ENCODE data around the gene ENTPD1.
"Not testable (repeated sequence)": the region's sequence is repeated elsewhere in the genome, so short reads cannot be mapped to it uniquely, and the experiment has no call there.

Gene ENTPD1

DNA sequence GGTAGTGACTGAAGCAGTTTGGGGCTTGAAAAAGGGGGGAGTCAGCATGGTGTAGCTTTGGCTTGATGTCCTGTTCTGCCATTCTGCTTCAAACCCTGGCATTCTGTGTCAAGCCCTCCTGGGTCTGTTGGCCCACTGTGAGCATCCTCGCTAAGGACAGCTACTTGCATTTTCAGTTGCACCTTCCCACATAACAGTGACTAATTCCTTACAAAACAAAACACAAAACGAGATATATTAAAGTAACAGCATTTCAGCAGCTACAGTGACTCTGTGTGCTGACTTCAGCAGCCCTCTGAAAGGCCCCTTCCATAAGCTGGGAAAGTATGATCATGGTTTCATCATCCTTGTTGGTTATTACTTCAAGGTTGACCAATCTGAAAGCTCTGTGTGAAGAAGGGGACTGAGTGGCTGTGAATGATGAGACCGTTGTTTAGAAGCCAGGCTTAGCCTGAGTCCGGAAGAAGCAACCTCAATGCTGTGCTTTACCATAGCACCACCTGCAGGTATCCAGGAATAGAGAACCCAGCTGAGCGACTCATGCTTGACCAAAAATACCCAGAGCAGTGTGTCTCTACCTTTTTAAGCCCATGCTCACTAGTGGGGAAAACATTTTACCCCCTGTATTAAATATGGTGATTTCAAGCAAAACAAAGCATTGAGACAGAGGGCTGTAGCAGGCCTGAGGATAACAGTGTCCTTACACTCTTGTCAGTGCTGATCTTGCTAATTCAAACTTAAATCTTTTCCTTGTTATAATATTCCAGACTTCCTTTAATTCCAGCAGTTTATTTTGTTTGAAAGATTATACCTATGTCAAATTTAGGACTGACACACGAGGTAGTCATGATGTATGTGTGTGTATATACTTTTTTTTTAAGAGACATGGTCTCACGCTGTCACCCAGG is 109.2 kb downstream of the ENTPD1 start:
- DNase-seq (ENCODE audit: low spot score): peak; percentile 24

DNA sequence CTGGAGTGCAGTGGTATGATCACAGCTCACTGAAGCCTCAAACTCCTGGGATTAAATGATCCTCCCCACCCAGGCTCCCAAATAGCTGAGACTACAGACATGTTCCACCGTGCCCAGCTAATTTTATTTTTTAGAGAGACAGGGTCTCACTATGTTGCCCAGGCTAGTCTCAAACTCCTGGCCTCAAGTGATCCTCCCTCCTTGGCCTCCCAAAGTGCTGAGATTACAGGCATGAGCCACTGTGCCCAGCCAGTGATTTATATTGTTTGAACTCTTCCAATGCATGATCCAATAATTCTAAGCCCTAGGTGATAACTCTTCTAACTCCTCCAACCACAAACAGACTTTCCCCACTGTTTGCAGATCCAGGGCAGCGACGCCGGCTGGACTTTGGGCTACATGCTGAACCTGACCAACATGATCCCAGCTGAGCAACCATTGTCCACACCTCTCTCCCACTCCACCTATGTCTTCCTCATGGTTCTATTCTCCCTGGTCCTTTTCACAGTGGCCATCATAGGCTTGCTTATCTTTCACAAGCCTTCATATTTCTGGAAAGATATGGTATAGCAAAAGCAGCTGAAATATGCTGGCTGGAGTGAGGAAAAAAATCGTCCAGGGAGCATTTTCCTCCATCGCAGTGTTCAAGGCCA is 110.0 kb downstream of the ENTPD1 start:
- no peak for DNase-seq (ENCODE audit: low spot score)

DNA sequence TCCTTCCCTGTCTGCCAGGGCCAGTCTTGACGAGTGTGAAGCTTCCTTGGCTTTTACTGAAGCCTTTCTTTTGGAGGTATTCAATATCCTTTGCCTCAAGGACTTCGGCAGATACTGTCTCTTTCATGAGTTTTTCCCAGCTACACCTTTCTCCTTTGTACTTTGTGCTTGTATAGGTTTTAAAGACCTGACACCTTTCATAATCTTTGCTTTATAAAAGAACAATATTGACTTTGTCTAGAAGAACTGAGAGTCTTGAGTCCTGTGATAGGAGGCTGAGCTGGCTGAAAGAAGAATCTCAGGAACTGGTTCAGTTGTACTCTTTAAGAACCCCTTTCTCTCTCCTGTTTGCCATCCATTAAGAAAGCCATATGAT is 110.5 kb downstream of the ENTPD1 start:
- no peak for DNase-seq (ENCODE audit: low spot score)

DNA sequence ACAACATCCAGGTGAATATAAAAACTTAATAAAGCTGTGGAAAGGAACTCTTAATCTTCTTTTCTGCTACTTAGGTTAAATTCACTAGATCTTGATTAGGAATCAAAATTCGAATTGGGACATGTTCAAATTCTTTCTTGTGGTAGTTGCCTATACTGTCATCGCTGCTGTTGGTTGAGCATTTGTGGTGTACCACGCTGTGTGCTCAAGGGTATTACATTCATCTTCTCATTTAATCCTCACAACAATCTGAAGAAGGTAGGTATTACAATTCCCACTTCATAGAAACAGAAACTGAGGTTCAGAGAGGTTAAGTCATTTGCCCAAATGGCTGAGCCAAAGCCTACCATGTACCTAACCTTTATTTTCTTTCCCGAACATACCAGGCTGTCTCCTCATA is 111.9 kb downstream of the ENTPD1 start:
- DNase-seq (ENCODE audit: low spot score): no peak

DNA sequence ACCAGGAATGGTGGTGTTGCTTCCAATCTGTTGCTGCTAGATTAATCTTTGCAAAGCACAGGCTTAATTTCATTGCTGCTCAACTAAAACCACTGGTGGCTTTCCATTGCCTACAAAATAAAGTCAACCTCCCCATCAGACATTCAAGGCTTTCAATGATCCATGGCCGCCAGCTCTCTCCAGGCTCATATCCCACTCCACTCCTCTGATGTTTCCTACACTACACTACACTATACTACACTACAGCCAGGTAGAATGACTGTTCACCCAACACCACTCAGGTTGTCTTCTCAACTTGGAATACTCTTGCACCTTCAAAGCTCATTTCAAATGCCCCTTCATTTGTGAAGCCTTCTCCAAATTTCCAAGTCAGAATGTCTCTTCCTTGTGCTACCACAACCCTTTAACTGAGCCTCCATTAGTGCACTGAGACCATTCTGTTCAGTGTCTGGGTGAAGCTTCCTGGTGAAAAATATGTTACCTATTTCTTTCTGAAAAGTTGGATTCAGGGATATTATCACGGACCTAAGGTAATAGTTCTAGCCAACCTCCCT is 116.3 kb downstream of the ENTPD1 start:
- no peak for DNase-seq (ENCODE audit: low spot score)

DNA sequence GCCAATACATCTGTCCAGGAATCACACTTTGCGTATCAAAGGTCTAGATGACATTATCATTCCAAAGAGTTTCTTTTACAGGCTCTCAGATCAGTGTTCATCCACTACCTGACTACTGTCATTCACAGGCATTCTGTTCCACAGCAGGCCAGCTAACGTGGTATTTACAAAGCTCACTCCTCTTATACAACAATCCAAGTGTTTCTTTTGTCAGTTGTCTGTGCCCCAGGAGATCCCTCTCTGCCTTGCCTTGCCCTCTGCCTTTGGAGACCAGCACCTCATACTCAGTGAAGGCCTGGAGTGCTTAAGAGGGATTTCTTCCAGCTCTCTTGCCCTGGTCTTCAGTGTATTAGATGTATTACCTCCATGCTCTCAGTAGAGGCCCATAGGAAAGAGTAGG is 117.2 kb downstream of the ENTPD1 start:
- DNase-seq (ENCODE audit: low spot score): no peak

DNA sequence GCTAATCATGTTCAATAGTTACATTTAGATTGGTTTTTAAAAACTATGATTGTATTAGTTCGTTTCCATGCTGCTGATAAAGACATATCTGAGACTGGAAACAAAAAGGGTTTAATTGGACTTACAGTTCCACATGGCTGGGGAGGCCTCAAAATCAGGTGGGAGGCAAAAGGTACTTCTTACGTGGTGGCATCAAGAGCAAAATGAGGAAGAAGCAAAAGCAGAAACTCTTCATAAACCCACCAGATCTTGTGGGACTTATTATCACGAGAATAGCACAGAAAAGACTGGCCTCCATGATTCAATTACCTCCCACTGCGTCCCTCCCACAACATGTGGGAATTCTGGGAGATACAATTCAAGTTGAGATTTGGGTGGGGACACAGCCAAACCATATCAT is 117.7 kb downstream of the ENTPD1 start:
- DNase-seq (ENCODE audit: low spot score): no peak

DNA sequence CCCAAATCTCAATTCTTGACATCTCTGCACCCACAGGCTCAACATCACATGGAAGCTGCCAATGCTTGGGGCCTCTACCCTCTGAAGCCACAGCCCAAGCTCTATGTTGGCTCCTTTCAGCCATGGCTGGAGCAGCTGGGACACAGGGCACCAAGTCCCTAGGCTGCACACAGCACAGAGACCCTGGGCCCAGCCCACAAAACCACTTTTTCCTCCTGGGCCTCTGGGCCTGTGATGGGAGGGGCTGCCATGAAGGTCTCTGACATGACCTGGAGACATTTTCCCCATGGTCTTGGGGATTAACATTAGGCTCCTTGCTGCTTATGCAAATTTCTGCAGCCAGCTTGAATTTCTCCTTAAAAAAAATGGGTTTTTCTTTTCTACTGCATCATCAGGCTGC is 118.8 kb downstream of the ENTPD1 start:
- DNase-seq (ENCODE audit: low spot score): not testable (repeated sequence)

DNA sequence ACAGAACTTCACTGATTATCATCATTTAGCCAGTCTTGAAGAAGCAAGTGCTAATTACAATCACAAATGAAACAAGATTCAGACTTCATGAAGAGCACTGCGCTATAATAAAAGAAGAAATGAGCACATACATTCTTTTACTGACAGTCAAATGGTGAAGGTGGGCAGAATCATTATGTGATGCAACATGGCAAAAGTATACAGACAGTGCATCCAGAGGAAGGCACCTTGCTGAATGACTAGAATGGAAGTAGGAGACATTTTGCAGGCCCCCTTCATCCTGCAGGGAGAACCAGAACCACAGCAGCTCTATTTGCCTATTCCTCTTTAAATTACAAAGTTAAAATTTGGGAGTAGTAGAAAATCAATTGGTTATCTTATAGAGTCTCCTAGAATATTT is 120.8 kb downstream of the ENTPD1 start:
- DNase-seq (ENCODE audit: low spot score): no peak

DNA sequence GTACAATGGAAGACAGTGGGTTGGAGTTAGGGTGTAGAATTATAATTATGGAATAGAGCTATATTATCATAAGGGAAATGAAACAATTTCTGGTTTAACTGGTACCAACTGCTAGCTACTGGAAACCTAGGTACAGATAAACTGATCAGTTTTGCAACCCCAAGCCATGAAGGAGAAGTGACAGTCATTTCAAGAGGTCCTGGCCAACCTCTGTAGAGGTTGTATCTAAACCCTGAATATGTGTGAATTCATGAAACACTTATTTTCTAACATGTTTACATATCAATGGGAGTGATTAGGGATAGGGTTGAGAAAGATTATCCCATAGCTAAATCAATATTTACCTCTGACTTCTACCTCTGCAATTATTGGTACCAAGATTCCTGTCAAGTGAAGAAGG is 121.9 kb downstream of the ENTPD1 start:
- DNase-seq (ENCODE audit: low spot score): no peak

DNA sequence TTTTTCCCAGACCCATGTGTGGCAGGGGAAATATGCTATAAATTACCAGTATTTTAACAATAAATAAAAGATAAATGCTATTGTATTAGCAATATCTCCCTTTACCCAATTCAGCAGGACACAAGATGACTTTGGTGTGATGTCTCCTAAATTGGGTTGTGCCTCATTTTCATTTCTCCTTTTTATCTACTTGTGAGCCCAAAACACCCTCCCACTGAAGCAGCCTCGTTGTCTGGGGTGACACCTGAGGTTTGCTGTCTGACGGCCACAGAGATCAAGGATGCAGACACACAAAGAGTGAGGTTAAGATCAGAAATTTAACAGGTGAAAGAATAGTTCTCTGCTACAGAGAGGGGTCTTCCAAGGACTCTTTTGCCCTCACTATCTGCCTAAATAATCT is 124.7 kb downstream of the ENTPD1 start:
- no peak for DNase-seq (ENCODE audit: low spot score)

DNA sequence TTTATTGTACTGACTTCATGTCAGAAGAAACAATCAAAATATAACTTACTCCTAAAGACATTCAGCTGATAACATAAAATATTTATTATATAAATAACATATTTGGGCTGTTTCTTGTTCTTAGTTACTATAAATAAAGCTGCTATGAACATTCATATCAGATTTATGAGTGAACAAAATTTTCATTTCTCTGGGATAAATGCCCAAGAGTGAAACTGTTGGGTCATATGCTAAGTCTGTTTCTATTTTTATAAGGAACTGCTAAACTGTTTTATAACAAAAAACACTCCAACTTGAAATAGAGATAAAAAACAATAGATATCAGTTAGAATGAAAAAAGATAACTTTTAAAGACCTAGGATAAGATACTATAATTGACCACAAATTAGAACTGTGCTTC is 125.4 kb downstream of the ENTPD1 start:
- DNase-seq (ENCODE audit: low spot score): no peak

DNA sequence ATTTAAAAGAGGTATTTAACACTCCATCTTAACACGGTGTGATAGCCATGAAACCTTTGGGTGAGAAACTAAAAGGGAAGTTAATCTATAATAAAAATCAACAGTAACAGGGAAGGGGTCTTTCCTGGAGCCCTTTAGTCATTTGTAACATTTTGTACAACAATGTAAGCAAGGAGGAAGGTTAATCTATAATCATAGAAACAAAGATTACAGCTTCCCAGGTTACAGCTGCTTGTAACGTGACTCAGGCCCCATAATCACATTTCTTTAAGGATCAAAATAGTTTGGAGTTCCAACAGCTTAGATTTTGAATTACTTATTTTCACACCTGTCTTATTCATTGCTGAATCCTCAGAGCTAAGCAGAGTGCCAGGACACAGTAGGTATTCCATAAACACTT is 133.9 kb downstream of the ENTPD1 start:
- no peak for DNase-seq (ENCODE audit: low spot score)

DNA sequence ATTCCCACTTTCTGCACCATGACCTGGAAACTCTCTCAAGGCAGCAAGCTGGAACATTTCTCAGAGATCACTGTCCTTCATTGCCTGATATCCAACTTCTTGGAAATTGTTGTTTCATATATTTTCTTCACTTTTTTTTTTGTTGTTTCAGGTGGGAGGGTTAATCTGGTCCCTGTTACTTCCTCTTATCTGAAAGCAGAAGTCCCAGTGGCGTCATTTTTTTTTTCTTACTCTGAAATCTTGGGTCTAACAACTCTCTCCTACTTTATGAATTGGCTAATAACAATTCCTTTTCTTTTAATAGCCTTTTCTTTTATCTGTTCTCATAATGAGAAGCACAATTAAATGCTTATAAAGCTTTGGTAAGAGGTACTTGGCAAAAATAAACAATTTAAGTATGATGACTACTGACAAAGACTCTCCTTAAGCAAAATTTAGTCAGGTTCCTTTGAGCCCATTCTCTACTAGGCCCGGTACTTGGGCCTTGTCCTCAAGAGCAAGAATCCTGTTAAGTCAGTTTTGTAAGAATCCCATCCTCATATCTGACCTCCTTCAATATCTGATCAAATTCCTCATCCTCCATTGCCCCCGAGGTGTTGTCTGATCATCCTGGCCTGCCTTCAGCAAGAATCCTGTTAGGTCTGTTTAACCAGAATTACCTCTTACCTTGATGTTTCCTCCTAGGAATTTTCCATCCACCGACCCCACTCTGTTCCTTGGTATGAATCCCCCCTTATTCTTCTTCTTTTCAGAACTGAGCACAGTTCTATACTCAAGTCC is 140.3 kb downstream of the ENTPD1 start:
- DNase-seq (ENCODE audit: low spot score): no peak

DNA sequence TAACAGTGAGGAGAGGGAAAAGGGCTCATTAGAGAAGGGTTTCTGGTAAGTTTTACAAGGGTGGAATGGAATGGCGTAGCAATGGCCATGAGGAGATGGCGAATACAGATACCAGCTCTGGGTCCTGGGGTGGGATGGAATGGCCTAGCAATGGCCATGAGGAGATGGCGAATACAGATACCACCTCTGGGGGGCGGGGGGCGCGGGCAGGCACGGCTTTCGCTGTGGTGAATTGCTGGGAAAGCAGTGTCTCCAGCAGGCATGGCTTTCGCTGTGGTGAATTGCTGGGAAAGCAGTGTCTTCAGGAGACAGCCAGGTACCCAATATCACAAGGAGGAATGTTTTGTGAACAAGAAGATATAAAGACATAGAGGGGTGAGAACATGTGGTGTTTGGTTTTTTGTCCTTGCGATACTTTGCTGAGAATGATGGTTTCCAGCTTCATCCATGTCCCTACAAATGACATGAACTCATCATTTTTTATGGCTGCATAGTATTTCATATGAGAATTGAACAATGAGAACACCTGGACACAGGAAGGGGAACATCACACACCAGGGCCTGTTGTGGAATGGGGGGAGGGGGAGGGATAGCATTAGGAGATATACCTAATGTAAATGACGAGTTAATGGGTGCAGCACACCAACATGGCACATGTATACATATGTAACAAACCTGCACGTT is 150.1 kb downstream of the ENTPD1 start:
- not testable (repeated sequence) for DNase-seq (ENCODE audit: low spot score)

DNA sequence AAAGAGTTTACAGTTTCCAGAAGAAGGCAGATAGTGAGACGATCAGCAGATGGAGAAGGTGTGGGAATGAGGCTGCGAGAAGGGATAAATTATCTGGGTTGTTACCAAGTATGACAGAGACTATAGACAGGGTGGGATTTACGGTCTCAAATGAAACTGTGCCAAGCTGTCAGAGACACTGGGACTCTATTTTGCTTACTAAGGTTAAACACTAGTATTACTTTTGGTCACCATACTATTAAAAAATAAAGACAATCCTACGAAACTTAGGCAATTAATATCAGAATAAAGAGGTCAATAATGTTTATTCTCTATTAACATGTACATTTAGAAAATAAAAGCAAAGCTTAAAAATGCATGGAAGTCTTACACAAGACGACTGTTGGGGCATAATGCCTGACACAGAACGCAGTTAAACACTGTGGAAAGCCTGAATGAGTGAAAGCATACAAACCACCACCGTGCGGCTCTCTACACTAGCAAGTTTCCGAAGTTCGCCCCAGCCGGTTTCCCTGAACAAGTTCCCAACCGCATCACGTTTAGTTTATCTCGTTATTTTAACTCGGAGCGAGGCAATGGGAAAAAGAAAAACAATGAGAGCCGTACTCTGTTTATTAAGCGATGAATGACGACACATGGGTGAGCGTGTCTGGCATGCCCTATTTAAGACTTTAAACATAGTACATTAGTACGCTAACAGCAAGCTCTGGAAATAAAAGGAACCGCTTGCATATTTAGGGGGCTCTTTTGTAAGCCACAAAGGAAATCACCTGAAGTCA is 150.9 kb downstream of the ENTPD1 start:
- peak; percentile 51 for DNase-seq (ENCODE audit: low spot score)

DNA sequence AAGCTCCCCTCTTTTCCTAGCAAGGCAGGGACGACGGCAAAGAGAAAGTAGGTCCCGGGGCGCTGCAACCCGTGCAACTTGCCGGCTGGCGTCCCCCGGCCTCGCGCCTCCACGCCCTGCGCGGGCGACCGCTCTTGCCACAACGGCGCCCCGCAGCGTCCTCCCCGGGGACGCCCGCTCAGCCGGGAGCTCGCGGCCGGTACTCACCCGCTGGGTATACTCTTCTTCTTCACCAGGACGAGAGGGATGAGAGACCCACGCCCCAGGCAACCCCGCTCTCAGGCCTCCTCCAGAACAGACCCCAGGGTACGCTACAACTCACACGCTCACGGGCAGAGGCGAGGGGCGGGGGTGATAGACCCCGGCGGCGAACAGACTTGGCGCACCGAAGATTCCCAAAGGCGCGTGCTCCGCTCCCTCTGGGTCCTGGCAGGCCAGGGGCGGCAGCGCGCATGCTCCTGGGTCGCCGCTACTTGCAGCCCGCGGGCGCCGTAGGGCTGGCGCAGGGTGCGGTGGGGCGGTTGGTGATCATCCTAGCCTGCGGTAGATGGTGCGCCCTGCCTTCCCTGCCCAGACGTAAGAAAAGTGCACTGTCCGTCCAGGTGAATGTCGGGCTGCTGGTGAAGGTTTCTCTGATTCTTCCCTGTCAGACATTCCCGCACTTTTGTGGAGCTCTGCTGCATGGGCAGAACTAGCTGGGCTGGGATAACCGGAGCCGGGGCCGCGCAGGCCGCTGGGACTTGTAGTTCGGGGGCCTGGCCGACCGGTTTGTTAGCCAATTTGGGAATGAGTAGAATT is 151.7 kb downstream of the ENTPD1 start, which contains the start of gene CC2D2B:
Gene CC2D2B, plus strand, starts transcription at position 520 of the 798 bp plus-strand sequence. CDS start 3,349 bp downstream, outside the sequence.
- DNase-seq (ENCODE audit: low spot score): peak; percentile 86

DNA sequence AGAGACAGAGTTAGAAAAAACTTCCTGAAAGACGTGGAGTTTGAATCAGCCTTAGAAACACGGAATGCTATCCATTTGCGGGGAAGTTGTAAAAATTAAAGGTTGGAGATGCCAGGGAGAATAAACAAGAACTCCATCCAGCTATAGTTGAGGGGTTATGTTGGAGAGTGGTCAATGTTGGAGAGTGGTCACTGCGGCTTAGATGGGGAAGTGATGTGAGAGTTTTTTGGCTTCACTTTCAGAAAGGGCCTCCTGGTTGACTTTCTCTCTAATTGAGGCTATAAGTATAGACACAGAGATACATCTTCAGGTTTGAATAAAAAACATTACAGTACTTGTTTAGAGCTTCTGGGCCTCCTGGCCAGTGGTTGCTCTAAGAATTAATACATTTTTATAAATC is 152.5 kb downstream of the ENTPD1 start:
- DNase-seq (ENCODE audit: low spot score): no peak

DNA sequence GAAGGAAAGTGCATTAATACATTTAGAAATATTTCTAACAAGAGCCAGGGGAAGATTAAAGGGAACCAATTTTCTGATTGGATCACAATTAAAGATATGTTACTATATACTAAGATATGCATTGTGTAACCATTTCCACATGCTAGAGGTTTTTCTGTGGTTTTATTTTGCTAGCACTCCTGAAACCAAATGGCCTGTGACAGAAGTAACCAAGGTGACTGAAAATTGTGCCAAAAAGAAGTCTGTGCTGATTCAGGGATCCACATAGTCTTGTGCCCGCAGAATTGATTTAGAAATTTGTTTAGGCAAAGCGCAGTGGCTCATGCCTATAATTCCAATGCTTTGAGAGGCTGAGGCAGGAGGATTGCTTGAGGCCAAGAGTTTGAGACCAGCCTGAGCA is 153.6 kb downstream of the ENTPD1 start:
- DNase-seq (ENCODE audit: low spot score): no peak

DNA sequence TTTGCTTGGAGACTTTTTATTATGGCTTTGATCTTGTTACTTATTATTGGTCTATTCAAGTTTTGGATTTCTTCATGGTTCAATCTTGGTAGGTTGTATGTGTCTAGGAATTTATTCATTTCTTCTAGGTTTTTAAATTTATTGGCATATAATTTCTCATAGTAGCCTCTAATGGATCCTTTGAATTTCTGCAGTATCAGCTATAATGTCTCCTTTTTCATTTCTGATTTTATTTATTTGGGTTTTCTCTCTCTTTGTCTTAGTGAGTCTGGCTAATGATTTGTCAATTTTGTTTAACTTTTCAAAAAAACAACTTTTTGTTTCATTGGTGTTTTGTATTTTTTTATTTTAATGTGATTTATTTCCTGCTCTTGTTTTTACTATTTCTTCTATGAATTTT is 160.1 kb downstream of the ENTPD1 start:
- DNase-seq (ENCODE audit: low spot score): not testable (repeated sequence)

Data from globus pallidus (tissue), 1 donor.